HG03442 (cell line): ENCODE data around the gene SPRYD3.
"Not testable (repeated sequence)": the region's sequence is repeated elsewhere in the genome, so short reads cannot be mapped to it uniquely, and the experiment has no call there.

Experiments used
- ATAC-seq: cut with Tn5 transposase; IDR thresholded peaks from one replicate; pipeline ENCODE4 v1.9.1; 2021; ENCODE audit warnings: mild to moderate bottlenecking, moderate library complexity; ENCODE audit not compliant: unreplicated experiment

Gene SPRYD3

GRCh38 chr12:53102883-53103807 is 24.0 kb upstream of the SPRYD3 start, which contains the start of gene SOAT2:
TSS of gene SOAT2 (plus strand) at chr12:53103486. CDS start at chr12:53103578, 92 bp downstream.
- no peak for ATAC-seq

GRCh38 chr12:53101931-53102781 is 23.0 kb upstream of the SPRYD3 start:
- ATAC-seq, result no peak

GRCh38 chr12:53101266-53101665 is 22.1 kb upstream of the SPRYD3 start:
- no peak for ATAC-seq

GRCh38 chr12:53100466-53101151 is 21.4 kb upstream of the SPRYD3 start:
- no peak for ATAC-seq

- no peak for ATAC-seq
Measured at GRCh38 chr12:53099071-53099882, 20.1 kb upstream of the SPRYD3 start.

GRCh38 chr12:53098354-53098981 is 19.3 kb upstream of the SPRYD3 start:
- no peak for ATAC-seq

- no peak for ATAC-seq
Measured at GRCh38 chr12:53097564-53098353, 18.6 kb upstream of the SPRYD3 start, which contains the start of gene IGFBP6. TSS of gene IGFBP6 (plus strand) at chr12:53097667. CDS start at chr12:53097718, 51 bp downstream.

- ATAC-seq, result no peak
Measured at GRCh38 chr12:53097207-53097563, 18.0 kb upstream of the SPRYD3 start.

- ATAC-seq, result no peak
Measured at GRCh38 chr12:53096759-53097158, 17.6 kb upstream of the SPRYD3 start.

GRCh38 chr12:53096089-53096741 is 17.0 kb upstream of the SPRYD3 start:
- ATAC-seq, result no peak

- not testable (repeated sequence) for ATAC-seq
Measured at GRCh38 chr12:53095596-53095895, 16.4 kb upstream of the SPRYD3 start.

GRCh38 chr12:53094796-53095595 is 15.8 kb upstream of the SPRYD3 start:
- not testable (repeated sequence) for ATAC-seq

GRCh38 chr12:53094394-53094787 is 15.2 kb upstream of the SPRYD3 start:
- ATAC-seq, result no peak

- ATAC-seq, result no peak
Measured at GRCh38 chr12:53093777-53094393, 14.7 kb upstream of the SPRYD3 start.

GRCh38 chr12:53091756-53092155 is 12.6 kb upstream of the SPRYD3 start:
- ATAC-seq, result no peak

- ATAC-seq, result no peak
Measured at GRCh38 chr12:53090554-53090953, 11.4 kb upstream of the SPRYD3 start.

GRCh38 chr12:53090105-53090504 is 10.9 kb upstream of the SPRYD3 start:
- ATAC-seq, result no peak
